Peyer's patch (tissue), 4 donors: Measurements from ENCODE around the gene RBPJ. TPM values are rescaled to one million over a fixed set of nuclear protein-coding genes. Genes with fewer than 3 reads are reported as not detected.

Experiments used
- DNase-seq, 3 donors: peaks; one replicate each; pipeline ENCODE4 v3.0.0-alpha.2; 2017 to 2019
- H3K27ac ChIP-seq, 4 donors: fragments of 200-600 bp; sonication (generic); one replicate each; pipeline ENCODE4 v1.5.1; 2016 to 2019
- H3K27me3 ChIP-seq, 2 donors: fragments of 200-600 bp; sonication (generic); one replicate each; pipeline ENCODE4 v1.5.1; 2019
- H3K36me3 ChIP-seq, 3 donors: fragments of 200-600 bp; sonication (generic); one replicate each; pipeline ENCODE4 v1.5.1; 2016 to 2019
- H3K4me1 ChIP-seq, 4 donors: fragments of 200-600 bp; sonication (generic); one replicate each; pipeline ENCODE4 v1.5.1; 2016 to 2019
- H3K4me3 ChIP-seq, 4 donors: fragments of 200-600 bp; sonication (generic); 1 replicate in 3 of 4; 2 replicates in 1 of 4; pipeline ENCODE4 v1.5.1; 2016 to 2019; ENCODE audit warnings: mild to moderate bottlenecking in 1 of 4
- H3K9me3 ChIP-seq, 4 donors: fragments of 200-600 bp; sonication (generic); one replicate each; pipeline ENCODE4 v1.5.1; 2016 to 2019; ENCODE audit warnings: mild to moderate bottlenecking in 1 of 4
- CTCF ChIP-seq, 6 experiments: fragments of 450-650 bp in 4 of 6; fragments of 200-600 bp in 2 of 6; sonication (generic) in 1 of 6; IDR thresholded peaks; one replicate each; pipeline ENCODE4 v1.5.1; 2017 to 2019; ENCODE audit warnings: antibody characterized with exemption in 6 of 6, mild to moderate bottlenecking in 3 of 6, moderate library complexity in 1 of 6
- POLR2A ChIP-seq, 2 donors: fragments of 450-650 bp; IDR thresholded peaks; one replicate each; pipeline ENCODE4 v1.5.1; 2017; ENCODE audit warnings: antibody characterized with exemption in 2 of 2, mild to moderate bottlenecking in 2 of 2, moderate library complexity in 2 of 2
- total RNA-seq, 4 donors: library from RNA; depleted of rRNA; stranded (reverse); fragments of >200 nt; gene quantifications; one replicate each; pipeline ENCODE4 v1.1.0, GENCODE V29; 2016

The RBPJ gene
- total RNA-seq, 4 donors from 2014 or later: 27.6 to 105 (median 42.8) TPM

GRCh38 chr4:26379837-26380236 is 59.0 kb downstream of the RBPJ start:
- peaks cover 0 to 4% (median 0%) of the 10 kb centered on the region in 3 donors for H3K36me3 ChIP-seq
- no peak overlapping the region for H3K27ac ChIP-seq
- H3K4me3 ChIP-seq: no peak overlapping the region
- H3K4me1 ChIP-seq: peaks cover 0 to 12% (median 0%) of the 10 kb centered on the region in 4 donors
- H3K9me3 ChIP-seq: no peaks in the 10 kb centered on the region
- no peaks in the 10 kb centered on the region for H3K27me3 ChIP-seq
- no peak for TF ChIP-seq POLR2A (IDR thresholded peaks at IDR 0.05)
- TF ChIP-seq CTCF (IDR thresholded peaks at IDR 0.05): no peak
- DNase-seq: no peak

- TF ChIP-seq CTCF (IDR thresholded peaks at IDR 0.05) (no peak), POLR2A (IDR thresholded peaks at IDR 0.05) (no peak)
- DNase-seq: no peak
- Histone ChIP-seq H3K9me3 (no peaks in the 10 kb centered on the region), H3K4me3 (no peak overlapping the region), H3K36me3 (peaks cover 0 to 4% (median 0%) of the 10 kb centered on the region in 3 donors), H3K4me1 (peaks cover 0 to 12% (median 0%) of the 10 kb centered on the region in 4 donors), H3K27ac (no peak overlapping the region), H3K27me3 (no peaks in the 10 kb centered on the region)
Measured at GRCh38 chr4:26380740-26381139, 59.9 kb downstream of the RBPJ start.

GRCh38 chr4:26384380-26385057 is 63.7 kb downstream of the RBPJ start:
- no peak for DNase-seq
- Histone ChIP-seq H3K27ac (no peak overlapping the region), H3K4me3 (no peak overlapping the region), H3K9me3 (no peaks in the 10 kb centered on the region), H3K4me1 (no peaks in the 10 kb centered on the region), H3K27me3 (no peaks in the 10 kb centered on the region), H3K36me3 (peaks cover 0 to 16% (median 0%) of the 10 kb centered on the region in 3 donors)
- TF ChIP-seq CTCF (IDR thresholded peaks at IDR 0.05): no peak
- TF ChIP-seq POLR2A (IDR thresholded peaks at IDR 0.05): no peak

- Histone ChIP-seq H3K27me3 (no peaks in the 10 kb centered on the region), H3K4me1 (no peaks in the 10 kb centered on the region), H3K36me3 (peaks cover 0 to 16% (median 0%) of the 10 kb centered on the region in 3 donors), H3K27ac (no peak overlapping the region), H3K9me3 (no peaks in the 10 kb centered on the region), H3K4me3 (no peak overlapping the region)
- DNase-seq: no peak
- TF ChIP-seq CTCF (IDR thresholded peaks at IDR 0.05): no peak
- TF ChIP-seq POLR2A (IDR thresholded peaks at IDR 0.05): no peak
Measured at GRCh38 chr4:26385690-26386089, 64.9 kb downstream of the RBPJ start.

GRCh38 chr4:26386386-26386785 is 65.6 kb downstream of the RBPJ start:
- no peak overlapping the region for H3K27ac ChIP-seq
- H3K36me3 ChIP-seq: peaks cover 0 to 16% (median 0%) of the 10 kb centered on the region in 3 donors
- no peaks in the 10 kb centered on the region for H3K4me1 ChIP-seq
- no peaks in the 10 kb centered on the region for H3K9me3 ChIP-seq
- TF ChIP-seq CTCF (IDR thresholded peaks at IDR 0.05) (no peak), POLR2A (IDR thresholded peaks at IDR 0.05) (no peak)
- DNase-seq: no peak
- no peaks in the 10 kb centered on the region for H3K27me3 ChIP-seq
- H3K4me3 ChIP-seq: no peak overlapping the region
